ENCODE data around the gene TMEM11. TPM values are rescaled to one million over a fixed set of nuclear protein-coding genes. Genes with fewer than 3 reads are reported as not detected.

TMEM11 gene

DNA sequence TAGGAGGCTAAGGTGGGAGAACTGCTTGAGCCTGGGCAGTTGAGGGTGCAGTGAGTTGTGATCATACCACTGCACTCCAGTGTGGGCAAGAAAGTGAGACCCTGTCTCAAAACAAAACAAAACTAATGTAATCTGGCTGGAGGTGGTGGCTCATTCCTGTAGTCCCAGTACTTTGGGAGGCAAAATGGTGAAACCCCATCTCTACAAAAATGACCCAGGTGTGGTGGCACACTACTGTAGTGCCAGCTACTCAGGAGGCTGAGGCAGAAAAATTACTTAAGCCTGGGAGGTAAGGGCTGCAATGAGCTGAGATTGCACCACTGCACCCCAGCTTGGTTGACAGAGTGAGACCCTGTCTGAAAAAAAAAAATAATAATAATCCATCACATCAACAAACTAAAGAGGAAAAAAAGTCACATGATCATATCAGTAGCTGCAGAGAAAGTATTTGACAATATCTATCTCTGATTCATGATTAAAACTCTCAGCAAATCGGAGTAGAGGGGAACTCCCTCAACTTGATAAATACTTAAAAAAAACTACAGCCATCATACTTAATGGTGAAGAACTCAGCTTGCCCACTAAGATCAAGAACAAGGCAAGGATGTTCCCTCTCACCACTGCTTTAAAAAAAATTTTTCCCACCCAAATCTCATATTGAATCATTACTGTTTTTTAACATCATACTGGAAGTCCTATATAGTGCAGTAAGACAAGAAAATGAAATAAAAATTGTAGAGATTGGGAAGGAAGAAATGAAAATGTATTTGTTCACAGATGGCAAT lies 56.2 kb downstream of the TMEM11 start:
- no peaks in the 10 kb centered on the region for H3K79me1 ChIP-seq (ENCODE audit: low read length)
- WGBS (ENCODE audit: extremely low coverage, insufficient coverage, low lambda C conversion rate), result no CpG with 5 or more reads among the region's 1 CpG

DNA sequence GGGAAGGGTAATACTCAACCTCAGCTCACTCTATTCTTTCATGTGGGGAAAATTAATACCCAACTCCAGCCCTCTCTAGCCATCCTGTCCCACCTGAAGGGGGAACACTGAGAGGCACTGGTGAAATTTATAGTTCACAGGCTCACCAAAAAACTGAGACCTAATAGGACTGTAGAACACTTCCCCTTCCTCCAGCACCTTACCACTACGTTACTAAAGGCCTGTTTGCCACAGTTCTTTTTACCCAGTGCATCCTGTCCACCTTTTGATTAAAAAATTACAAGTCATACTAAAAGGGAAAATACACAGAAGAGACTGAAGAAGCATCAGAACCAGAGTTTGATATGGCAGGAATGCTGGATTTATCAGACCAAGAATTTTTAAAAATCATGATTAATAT lies 61.2 kb downstream of the TMEM11 start:
- no peaks in the 10 kb centered on the region for H3K79me1 ChIP-seq (ENCODE audit: low read length)
- no peak overlapping the region for H3K56ac ChIP-seq (ENCODE audit: low read length)
- no peak overlapping the region for H3K4me3 ChIP-seq (ENCODE audit: low read length)
- H3K9ac ChIP-seq (ENCODE audit: low read length), result no peak overlapping the region
- H3K4ac ChIP-seq (ENCODE audit: low read depth, low read length), result no peak overlapping the region
- H3K4me2 ChIP-seq (ENCODE audit: low read length), result no peak overlapping the region
- no peak overlapping the region for H3K23ac ChIP-seq (ENCODE audit: low read length)
- H2BK15ac ChIP-seq (replicated peaks; ENCODE audit: low read depth), result no peak overlapping the region
- H2BK120ac ChIP-seq (ENCODE audit: low read depth, low read length), result no peak overlapping the region
- H3K36me3 ChIP-seq (ENCODE audit: control insufficient read depth, insufficient read depth, low read length), result no peaks in the 10 kb centered on the region
- no peak overlapping the region for H4K8ac ChIP-seq (ENCODE audit: low read depth, low read length)
- no peaks in the 10 kb centered on the region for H3K4me1 ChIP-seq (ENCODE audit: control insufficient read depth, low read depth, low read length)
- WGBS (ENCODE audit: extremely low coverage, insufficient coverage, low lambda C conversion rate), result no CpG with 5 or more reads among the region's 1 CpG
- no peaks in the 10 kb centered on the region for H3K27me3 ChIP-seq (ENCODE audit: insufficient read depth, low read length, poor library complexity)
- H3K18ac ChIP-seq (ENCODE audit: low read length), result no peak overlapping the region
- H3K79me2 ChIP-seq (ENCODE audit: control insufficient read depth, insufficient read depth, low read length), result no peaks in the 10 kb centered on the region
- H4K5ac ChIP-seq (ENCODE audit: low read length), result no peak overlapping the region
- DNase-seq, result no peak
- no peak overlapping the region for H2BK5ac ChIP-seq (ENCODE audit: low read length)
- H3K27ac ChIP-seq (ENCODE audit: low read depth, low read length), result no peak overlapping the region
- H2AK5ac ChIP-seq (ENCODE audit: low read length), result no peak overlapping the region

More for the DNA sequence above, 56.2 kb downstream of the TMEM11 start:
- no peaks in the 10 kb centered on the region for H3K4me1 ChIP-seq (ENCODE audit: control insufficient read depth, low read depth, low read length)
- no peak overlapping the region for H4K5ac ChIP-seq (ENCODE audit: low read length)
- no peak overlapping the region for H3K4me3 ChIP-seq (ENCODE audit: low read length)
- no peak overlapping the region for H3K56ac ChIP-seq (ENCODE audit: low read length)
- H3K79me2 ChIP-seq (ENCODE audit: control insufficient read depth, insufficient read depth, low read length), result no peaks in the 10 kb centered on the region
- no peak for DNase-seq
- H3K27me3 ChIP-seq (ENCODE audit: insufficient read depth, low read length, poor library complexity), result no peaks in the 10 kb centered on the region
- no peak overlapping the region for H3K4ac ChIP-seq (ENCODE audit: low read depth, low read length)
- H3K9ac ChIP-seq (ENCODE audit: low read length), result no peak overlapping the region
- no peak overlapping the region for H3K23ac ChIP-seq (ENCODE audit: low read length)
- H4K8ac ChIP-seq (ENCODE audit: low read depth, low read length), result no peak overlapping the region
- no peak overlapping the region for H2BK5ac ChIP-seq (ENCODE audit: low read length)
- H3K27ac ChIP-seq (ENCODE audit: low read depth, low read length), result no peak overlapping the region
- no peak overlapping the region for H2BK15ac ChIP-seq (replicated peaks; ENCODE audit: low read depth)
- H2BK120ac ChIP-seq (ENCODE audit: low read depth, low read length), result no peak overlapping the region
- H3K18ac ChIP-seq (ENCODE audit: low read length), result no peak overlapping the region
- no peaks in the 10 kb centered on the region for H3K36me3 ChIP-seq (ENCODE audit: control insufficient read depth, insufficient read depth, low read length)
- no peak overlapping the region for H2AK5ac ChIP-seq (ENCODE audit: low read length)
- no peak overlapping the region for H3K4me2 ChIP-seq (ENCODE audit: low read length)

DNA sequence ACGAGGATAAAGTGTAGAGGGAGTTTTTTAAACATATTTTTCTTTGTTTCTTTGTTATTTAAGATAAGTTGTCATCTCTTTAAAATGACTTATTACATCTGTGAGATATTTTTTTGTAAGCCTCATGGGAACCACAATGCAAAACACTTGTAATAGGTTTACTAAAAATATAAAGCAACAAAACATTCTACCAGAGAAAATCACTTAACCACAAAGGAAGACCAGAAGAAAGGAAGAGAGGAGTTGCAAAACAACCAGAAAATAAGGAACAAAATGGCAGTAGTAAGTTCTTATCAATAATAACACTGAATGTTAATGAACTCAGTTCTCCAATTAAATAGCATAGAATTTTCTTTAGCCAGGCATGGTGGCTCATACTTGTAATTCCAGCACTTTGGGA lies 64.3 kb downstream of the TMEM11 start:
- H2AK5ac ChIP-seq (ENCODE audit: low read length), result no peak overlapping the region
- H3K79me1 ChIP-seq (ENCODE audit: low read length), result no peaks in the 10 kb centered on the region
- H3K4me3 ChIP-seq (ENCODE audit: low read length), result no peak overlapping the region
- H2BK120ac ChIP-seq (ENCODE audit: low read depth, low read length), result no peak overlapping the region
- no peaks in the 10 kb centered on the region for H3K4me1 ChIP-seq (ENCODE audit: control insufficient read depth, low read depth, low read length)
- no peak overlapping the region for H4K5ac ChIP-seq (ENCODE audit: low read length)
- H3K27me3 ChIP-seq (ENCODE audit: insufficient read depth, low read length, poor library complexity), result no peaks in the 10 kb centered on the region
- no peak overlapping the region for H3K56ac ChIP-seq (ENCODE audit: low read length)
- H3K27ac ChIP-seq (ENCODE audit: low read depth, low read length), result no peak overlapping the region
- H3K79me2 ChIP-seq (ENCODE audit: control insufficient read depth, insufficient read depth, low read length), result no peaks in the 10 kb centered on the region
- no peak overlapping the region for H3K4ac ChIP-seq (ENCODE audit: low read depth, low read length)
- no peak overlapping the region for H4K8ac ChIP-seq (ENCODE audit: low read depth, low read length)
- no peak overlapping the region for H3K18ac ChIP-seq (ENCODE audit: low read length)
- 100% methylated on average over 1 of the region's 1 CpG for WGBS (ENCODE audit: extremely low coverage, insufficient coverage, low lambda C conversion rate)
- no peak overlapping the region for H3K4me2 ChIP-seq (ENCODE audit: low read length)
- no peaks in the 10 kb centered on the region for H3K36me3 ChIP-seq (ENCODE audit: control insufficient read depth, insufficient read depth, low read length)
- no peak overlapping the region for H3K23ac ChIP-seq (ENCODE audit: low read length)
- H3K9ac ChIP-seq (ENCODE audit: low read length), result no peak overlapping the region
- no peak overlapping the region for H2BK5ac ChIP-seq (ENCODE audit: low read length)
- DNase-seq, result no peak
- H2BK15ac ChIP-seq (replicated peaks; ENCODE audit: low read depth), result no peak overlapping the region

Small RNA genes lying within 50 kb of the gene (small RNA-seq; reads per million reads assigned to genes)
- gene RN7SL426P (ENCODE audit: insufficient read depth), result not detected

All from mesendoderm (in vitro differentiated cells).